ENCODE measurements around the gene ABCD3.

Gene ABCD3

GRCh38 chr1:94463765-94464330, 45.7 kb downstream of the ABCD3 start:
- no peak for DNase-seq

- no peak for DNase-seq
These were observed 50.5 kb downstream of the ABCD3 start for GRCh38 chr1:94468708-94469107.

- no peak for DNase-seq
These were observed 53.1 kb downstream of the ABCD3 start for GRCh38 chr1:94471271-94471670.

- no peak for DNase-seq
These were observed 57.0 kb downstream of the ABCD3 start for GRCh38 chr1:94475232-94475631.

- no peak for DNase-seq
These were observed 61.5 kb downstream of the ABCD3 start for GRCh38 chr1:94479682-94480081.

GRCh38 chr1:94481473-94481933, 63.3 kb downstream of the ABCD3 start:
- peak; percentile 4 for DNase-seq

- DNase-seq = no peak
These were observed 68.8 kb downstream of the ABCD3 start for GRCh38 chr1:94486990-94487389.

GRCh38 chr1:94490556-94490955, 72.4 kb downstream of the ABCD3 start:
- no peak for DNase-seq

GRCh38 chr1:94496076-94496755, 78.0 kb downstream of the ABCD3 start:
- DNase-seq = no peak

- no peak for DNase-seq
These were observed 83.2 kb downstream of the ABCD3 start for GRCh38 chr1:94501426-94501825.

GRCh38 chr1:94501935-94502334, 83.7 kb downstream of the ABCD3 start:
- DNase-seq = no peak

GRCh38 chr1:94503153-94503552, 85.0 kb downstream of the ABCD3 start:
- DNase-seq = no peak

- DNase-seq = no peak
These were observed 86.4 kb downstream of the ABCD3 start for GRCh38 chr1:94504601-94505000.

- no peak for DNase-seq
These were observed 94.6 kb downstream of the ABCD3 start for GRCh38 chr1:94512816-94513215.

- no peak for DNase-seq
These were observed 96.0 kb downstream of the ABCD3 start for GRCh38 chr1:94514095-94514727.

- DNase-seq = no peak
These were observed 97.2 kb downstream of the ABCD3 start for GRCh38 chr1:94515296-94515947.

- DNase-seq = no peak
These were observed 101.2 kb downstream of the ABCD3 start for GRCh38 chr1:94519351-94519750.

- DNase-seq = peak; percentile 4
These were observed 104.1 kb downstream of the ABCD3 start for GRCh38 chr1:94522304-94522703.

- no peak for DNase-seq
These were observed 106.3 kb downstream of the ABCD3 start for GRCh38 chr1:94524531-94524930.

- no peak for DNase-seq
These were observed 108.2 kb downstream of the ABCD3 start for GRCh38 chr1:94526152-94526980.

- DNase-seq = no peak
These were observed 109.3 kb downstream of the ABCD3 start for GRCh38 chr1:94527447-94528031.

- no peak for DNase-seq
These were observed 110.1 kb downstream of the ABCD3 start for GRCh38 chr1:94528299-94528698.

- DNase-seq = no peak
These were observed 110.6 kb downstream of the ABCD3 start for GRCh38 chr1:94528826-94529225.

Data from NCI-H2171 (cell line).